GM23338 (cell line): ENCODE results near the gene AFF2. TPM values are rescaled to one million over a fixed set of nuclear protein-coding genes. Genes with fewer than 3 reads are reported as not detected.

Experiments used
- ATAC-seq: fragments of 200-7000 bp; cut with Tn5 transposase; 3 replicates; pipeline ENCODE4 v1.9.1; 2020
- DNase-seq: peaks from one replicate; pipeline ENCODE4 v3.0.0-alpha.2; 2015; ENCODE audit warnings: low spot score
- H2AFZ ChIP-seq: fragments of 200-600 bp; sonication (generic); 2 replicates; pipeline ENCODE4 v1.8.0; 2016; ENCODE audit warnings: antibody characterized with exemption, mild to moderate bottlenecking, moderate library complexity
- H3F3A ChIP-seq: fragments of 200-600 bp; sonication (generic); replicated peaks from 2 replicates; pipeline ENCODE4 v1.8.0; 2017; ENCODE audit warnings: antibody characterized with exemption, mixed run types, low read depth
- H3K27ac ChIP-seq: fragments of 200-600 bp; sonication (generic); 2 replicates; pipeline ENCODE4 v1.6.1; 2016; ENCODE audit warnings: low read depth
- H3K27me3 ChIP-seq: fragments of 200-600 bp; sonication (generic); 2 replicates; pipeline ENCODE4 v1.8.0; 2016; ENCODE audit warnings: mild to moderate bottlenecking, mixed run types, moderate library complexity; ENCODE audit not compliant: insufficient read depth
- H3K36me3 ChIP-seq: fragments of 200-600 bp; sonication (generic); 2 replicates; pipeline ENCODE4 v1.8.0; 2016; ENCODE audit warnings: mild to moderate bottlenecking; ENCODE audit not compliant: insufficient read depth
- H3K4me1 ChIP-seq: fragments of 200-600 bp; sonication (generic); 2 replicates; pipeline ENCODE4 v1.8.0; 2016; ENCODE audit warnings: mild to moderate bottlenecking, moderate library complexity; ENCODE audit not compliant: insufficient read depth
- H3K4me2 ChIP-seq: fragments of 200-600 bp; sonication (generic); 2 replicates; pipeline ENCODE4 v1.7.1; 2017; ENCODE audit warnings: mixed run types
- H3K4me3 ChIP-seq: fragments of 200-600 bp; sonication (generic); 2 replicates; pipeline ENCODE4 v1.6.1; 2016; ENCODE audit warnings: mixed run types
- H3K79me2 ChIP-seq: fragments of 200-600 bp; sonication (generic); replicated peaks from 2 replicates; pipeline ENCODE4 v1.8.0; 2017; ENCODE audit warnings: mild to moderate bottlenecking; ENCODE audit not compliant: insufficient read depth
- H3K9me2 ChIP-seq: fragments of 200-600 bp; sonication (generic); 2 replicates; pipeline ENCODE4 v1.8.0; 2017; ENCODE audit not compliant: insufficient read depth
- H4K20me1 ChIP-seq: fragments of 200-600 bp; sonication (generic); replicated peaks from 2 replicates; pipeline ENCODE4 v1.8.0; 2017; ENCODE audit warnings: mild to moderate bottlenecking; ENCODE audit not compliant: insufficient read depth
- H3K27ac Mint-ChIP-seq: 2 replicates; pipeline ENCODE4 v1.8.0; 2020; ENCODE audit warnings: inconsistent platforms, mild to moderate bottlenecking, moderate library complexity, mixed read lengths
- H3K27me3 Mint-ChIP-seq: 3 replicates; pipeline ENCODE4 v1.8.0; 2022; ENCODE audit warnings: low read depth, mild to moderate bottlenecking, moderate library complexity, mixed read lengths, inconsistent platforms; ENCODE audit not compliant: insufficient read depth, poor library complexity
- H3K36me3 Mint-ChIP-seq: 3 replicates; pipeline ENCODE4 v1.8.0; 2021; ENCODE audit warnings: low read depth, mild to moderate bottlenecking, inconsistent platforms, moderate library complexity, mixed read lengths
- H3K4me1 Mint-ChIP-seq: 3 replicates; pipeline ENCODE4 v1.8.0; 2020; ENCODE audit warnings: mild to moderate bottlenecking, inconsistent platforms, mixed read lengths
- H3K4me3 Mint-ChIP-seq: 3 replicates; pipeline ENCODE4 v1.8.0; 2021; ENCODE audit warnings: moderate library complexity, mild to moderate bottlenecking, inconsistent platforms, mixed read lengths
- H3K9me3 Mint-ChIP-seq: 3 replicates; pipeline ENCODE4 v1.8.0; 2020; ENCODE audit warnings: moderate library complexity, mild to moderate bottlenecking, inconsistent platforms, mixed read lengths
- ETS1 ChIP-seq: IDR thresholded peaks from 2 replicates; pipeline ENCODE4 v1.6.1; 2016; ENCODE audit warnings: antibody characterized with exemption
- EZH2 ChIP-seq: fragments of 200-600 bp; sonication (generic); IDR thresholded peaks from one replicate; pipeline ENCODE4 v1.8.0; 2017; ENCODE audit warnings: antibody characterized with exemption, mild to moderate bottlenecking, low read depth; ENCODE audit not compliant: unreplicated experiment
- JUNB ChIP-seq: IDR thresholded peaks from one replicate; pipeline ENCODE4 v1.6.1; 2016; ENCODE audit warnings: antibody characterized with exemption; ENCODE audit not compliant: unreplicated experiment
- STAT1 ChIP-seq: IDR thresholded peaks from one replicate; pipeline ENCODE4 v1.6.1; 2016; ENCODE audit warnings: antibody characterized with exemption; ENCODE audit not compliant: unreplicated experiment
- ZNF462 ChIP-seq: fragments of 250-450 bp; sonication (Bioruptor Pico); IDR thresholded peaks from 2 replicates; pipeline ENCODE4 v1.5.0; 2020; ENCODE audit warnings: mild to moderate bottlenecking, moderate library complexity
- polyA plus RNA-seq: library from polyadenylated mRNA; unstranded; fragments of >200 nt; fragmentation: Nextera tagmentation; extraction: Ambion mirVana; gene quantifications from 2 replicates; pipeline ENCODE4 v1.2.1, GENCODE V29; 2016
- total RNA-seq: library from RNA; depleted of rRNA; stranded (reverse); fragments of >200 nt; shearing (Covaris generic); gene quantifications from 2 replicates; pipeline ENCODE4 v1.2.3, GENCODE V29; 2014

The AFF2 gene
- total and polyA plus RNA-seq, 2 experiments from 2014 or later: 1.6 to 5.8 TPM

GRCh38 chrX:148788449-148788848 is 288.0 kb downstream of the AFF2 start:
- Histone ChIP-seq H3K4me2 (no peak overlapping the region), H2AFZ (no peak overlapping the region), H3K36me3 (no peaks in the 10 kb centered on the region), H3K27ac (no peak overlapping the region), H3F3A (no peaks in the 10 kb centered on the region), H4K20me1 (no peaks in the 10 kb centered on the region), H3K79me2 (no peaks in the 10 kb centered on the region), H3K9me2 (no peaks in the 10 kb centered on the region), H3K27me3 (no peaks in the 10 kb centered on the region), H3K4me1 (no peaks in the 10 kb centered on the region; the same call in 1 of the 2 replicates), H3K4me3 (no peak overlapping the region)
- Mint-ChIP-seq H3K36me3 (no peaks in the 10 kb centered on the region), H3K27me3 (peaks cover 2% of the 10 kb centered on the region), H3K4me3 (no peak overlapping the region), H3K27ac (no peak overlapping the region), H3K4me1 (peaks cover 16% of the 10 kb centered on the region), H3K9me3 (no peaks in the 10 kb centered on the region)
- no peak for ATAC-seq
- TF ChIP-seq ETS1 (no peak), EZH2 (no peak), STAT1 (no peak)
- DNase-seq: no peak

GRCh38 chrX:148794350-148794749 is 293.9 kb downstream of the AFF2 start:
- Mint-ChIP-seq H3K27ac (no peak overlapping the region), H3K4me1 (no peaks in the 10 kb centered on the region), H3K27me3 (peaks cover 2% of the 10 kb centered on the region), H3K4me3 (no peak overlapping the region), H3K36me3 (no peaks in the 10 kb centered on the region), H3K9me3 (no peaks in the 10 kb centered on the region)
- no peak for ATAC-seq
- Histone ChIP-seq H3F3A (no peaks in the 10 kb centered on the region), H3K4me1 (no peaks in the 10 kb centered on the region), H3K4me2 (no peak overlapping the region), H3K79me2 (no peaks in the 10 kb centered on the region), H3K4me3 (no peak overlapping the region), H3K9me2 (no peaks in the 10 kb centered on the region), H3K36me3 (no peaks in the 10 kb centered on the region), H3K27ac (no peak overlapping the region), H3K27me3 (no peaks in the 10 kb centered on the region), H2AFZ (no peak overlapping the region), H4K20me1 (no peaks in the 10 kb centered on the region)
- DNase-seq: no peak
- no peak for TF ChIP-seq ZNF462 (CRISPR knock-in tag)
- TF ChIP-seq JUNB: no peak
